ENCODE data around the gene DIP2C. TPM values are rescaled to one million over a fixed set of nuclear protein-coding genes. Genes with fewer than 3 reads are reported as not detected.

Gene DIP2C
- total RNA-seq, 4 donors from 2014 or later, result 8.4 to 22.7 (median 16.8) TPM

DNA sequence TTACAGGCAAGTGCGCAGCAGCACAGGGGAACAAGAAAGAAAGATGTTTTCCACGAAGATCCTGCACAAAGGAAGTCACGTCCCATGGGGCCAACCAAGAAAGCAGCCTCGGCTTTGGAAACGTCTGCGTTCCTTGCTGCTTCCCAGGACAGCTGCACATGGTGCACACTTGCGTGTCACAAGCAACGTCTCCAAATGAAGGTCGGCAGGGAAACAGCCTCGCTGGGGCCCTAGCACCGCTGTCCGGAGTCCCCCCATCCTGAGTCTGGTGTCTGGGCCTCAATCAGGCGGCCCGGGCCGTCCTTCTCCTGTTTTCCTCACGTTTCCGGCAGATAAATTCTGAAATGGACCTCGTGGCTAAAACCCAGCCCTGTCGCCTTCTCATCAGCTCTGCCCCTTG lies 206.2 kb downstream of the DIP2C start:
- Histone ChIP-seq H3K27me3 (no peaks in the 10 kb centered on the region), H3K27ac (peak overlapping the region in 1 of 4 donors; percentile 80), H3K36me3 (no peaks in the 10 kb centered on the region), H3K4me3 (no peak overlapping the region), H3K9me3 (no peaks in the 10 kb centered on the region), H3K4me1 (no peaks in the 10 kb centered on the region)
- DNase-seq, result peak in 1 of 3 donors; percentile 40
- TF ChIP-seq, protein P1, sequence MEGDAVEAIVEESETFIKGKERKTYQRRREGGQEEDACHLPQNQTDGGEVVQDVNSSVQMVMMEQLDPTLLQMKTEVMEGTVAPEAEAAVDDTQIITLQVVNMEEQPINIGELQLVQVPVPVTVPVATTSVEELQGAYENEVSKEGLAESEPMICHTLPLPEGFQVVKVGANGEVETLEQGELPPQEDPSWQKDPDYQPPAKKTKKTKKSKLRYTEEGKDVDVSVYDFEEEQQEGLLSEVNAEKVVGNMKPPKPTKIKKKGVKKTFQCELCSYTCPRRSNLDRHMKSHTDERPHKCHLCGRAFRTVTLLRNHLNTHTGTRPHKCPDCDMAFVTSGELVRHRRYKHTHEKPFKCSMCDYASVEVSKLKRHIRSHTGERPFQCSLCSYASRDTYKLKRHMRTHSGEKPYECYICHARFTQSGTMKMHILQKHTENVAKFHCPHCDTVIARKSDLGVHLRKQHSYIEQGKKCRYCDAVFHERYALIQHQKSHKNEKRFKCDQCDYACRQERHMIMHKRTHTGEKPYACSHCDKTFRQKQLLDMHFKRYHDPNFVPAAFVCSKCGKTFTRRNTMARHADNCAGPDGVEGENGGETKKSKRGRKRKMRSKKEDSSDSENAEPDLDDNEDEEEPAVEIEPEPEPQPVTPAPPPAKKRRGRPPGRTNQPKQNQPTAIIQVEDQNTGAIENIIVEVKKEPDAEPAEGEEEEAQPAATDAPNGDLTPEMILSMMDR (IDR thresholded peaks at IDR 0.05), result no peak
- no peak for TF ChIP-seq POLR2A (IDR thresholded peaks at IDR 0.05)

DNA sequence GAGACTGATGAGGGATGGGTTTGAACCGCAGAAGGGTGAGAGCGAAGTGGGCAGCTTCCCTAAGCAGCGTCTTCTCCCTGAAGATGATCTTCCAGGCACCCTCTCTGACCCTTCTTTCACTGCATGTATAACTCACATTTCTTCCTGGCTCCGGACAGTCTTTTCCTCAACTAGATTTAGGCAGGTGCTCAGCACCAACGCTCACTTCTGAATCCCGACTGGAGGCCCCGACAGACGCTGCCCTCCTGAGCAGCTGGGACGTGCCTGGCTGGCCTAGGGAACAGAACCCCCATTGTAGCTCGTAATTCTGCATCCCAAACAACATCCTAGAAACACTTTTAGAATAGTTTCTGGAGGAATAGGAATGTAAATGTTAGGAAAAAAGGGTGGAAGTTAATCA lies 206.6 kb downstream of the DIP2C start:
- H3K9me3 ChIP-seq, result no peaks in the 10 kb centered on the region
- no peaks in the 10 kb centered on the region for H3K4me1 ChIP-seq
- no peak overlapping the region for H3K4me3 ChIP-seq
- no peak for TF ChIP-seq POLR2A (IDR thresholded peaks at IDR 0.05)
- TF ChIP-seq, protein P1 (IDR thresholded peaks at IDR 0.05), result no peak
- H3K27ac ChIP-seq, result no peak overlapping the region
- no peak for DNase-seq
- no peaks in the 10 kb centered on the region for H3K36me3 ChIP-seq
- H3K27me3 ChIP-seq, result no peaks in the 10 kb centered on the region

DNA sequence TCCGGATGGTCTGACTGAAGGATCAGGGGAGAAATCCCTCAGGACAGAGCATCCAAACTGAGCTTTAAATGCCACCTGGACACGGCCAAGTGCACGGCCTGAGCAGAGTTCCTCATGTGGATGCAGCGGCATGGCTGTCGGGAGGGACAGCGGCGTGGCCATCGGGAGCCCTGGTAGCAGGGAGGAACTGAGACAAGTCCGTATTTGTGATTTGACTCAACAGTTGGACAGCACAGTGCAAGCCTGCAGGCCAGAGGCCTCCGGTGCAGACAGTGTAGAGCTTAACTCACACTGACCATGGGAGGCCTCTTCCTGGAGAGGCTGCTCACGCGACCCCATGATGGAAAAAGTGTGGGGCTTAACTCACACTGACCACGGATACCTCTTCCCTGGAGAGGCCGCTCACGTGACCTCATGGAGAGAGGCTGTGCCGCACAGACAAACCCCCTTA lies 207.4 kb downstream of the DIP2C start:
- DNase-seq, result peak in 1 of 3 donors; percentile 39

DNA sequence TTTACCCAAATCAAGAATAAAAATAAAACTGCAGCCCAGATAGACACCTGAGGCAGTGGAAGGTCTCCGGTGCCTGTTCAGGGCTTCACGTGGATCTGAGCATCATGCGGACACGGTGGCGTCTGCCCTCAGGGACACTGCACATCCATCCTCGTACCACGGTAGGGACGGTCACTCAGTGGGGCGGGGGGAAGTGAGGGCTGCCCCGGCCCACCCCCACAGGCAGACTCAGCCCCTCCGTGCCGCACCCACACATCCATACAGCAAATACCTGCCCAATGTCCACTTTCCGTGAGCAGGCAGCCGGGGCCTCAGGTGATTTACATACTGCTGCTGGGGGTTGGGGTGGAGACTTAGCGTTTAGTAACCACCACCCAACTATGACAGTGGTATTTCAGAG lies 207.8 kb downstream of the DIP2C start:
- no peak for TF ChIP-seq POLR2A (IDR thresholded peaks at IDR 0.05)
- TF ChIP-seq, protein P1 (IDR thresholded peaks at IDR 0.05), result no peak
- Histone ChIP-seq H3K4me1 (no peaks in the 10 kb centered on the region), H3K27me3 (no peaks in the 10 kb centered on the region), H3K9me3 (no peaks in the 10 kb centered on the region), H3K27ac (peak overlapping the region in 1 of 4 donors; percentile 6), H3K4me3 (no peak overlapping the region), H3K36me3 (no peaks in the 10 kb centered on the region)
- DNase-seq, result peak in 1 of 3 donors; percentile 31

More for the DNA sequence above, 207.4 kb downstream of the DIP2C start:
- no peak for TF ChIP-seq POLR2A (IDR thresholded peaks at IDR 0.05)
- TF ChIP-seq, protein P1 (IDR thresholded peaks at IDR 0.05), result no peak
- Histone ChIP-seq H3K4me3 (no peak overlapping the region), H3K9me3 (no peaks in the 10 kb centered on the region), H3K4me1 (no peaks in the 10 kb centered on the region), H3K36me3 (no peaks in the 10 kb centered on the region), H3K27ac (peak overlapping the region in 1 of 4 donors; percentile 6), H3K27me3 (no peaks in the 10 kb centered on the region)

DNA sequence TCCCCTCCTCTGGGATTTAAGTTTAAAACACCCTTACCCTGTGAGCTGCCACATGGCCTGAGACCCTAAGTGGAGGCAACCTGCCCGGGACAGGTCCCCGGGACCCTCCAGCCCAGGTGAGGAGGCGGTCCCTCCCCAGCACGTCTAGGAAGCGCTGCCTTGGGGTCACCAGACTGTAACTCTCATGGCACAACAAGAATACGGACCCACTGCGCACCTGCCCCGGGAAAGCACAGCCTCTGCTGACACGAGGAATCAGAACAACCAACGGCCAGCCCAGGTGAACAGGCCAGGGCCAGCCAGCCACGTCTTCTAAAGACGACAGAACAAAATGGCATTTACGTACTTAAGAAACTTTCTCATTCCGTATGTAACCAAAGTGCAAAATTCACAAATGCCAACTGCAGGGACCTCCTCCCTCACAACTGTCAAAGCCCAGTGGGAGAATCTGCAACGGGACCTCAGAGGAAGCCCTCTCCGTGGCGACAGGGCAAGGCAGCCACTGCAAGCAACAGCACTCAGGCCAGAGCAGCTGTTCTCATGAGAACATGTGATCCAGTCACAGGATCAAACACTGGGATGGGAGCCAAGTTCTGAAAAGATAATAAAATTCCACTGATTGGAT lies 208.4 kb downstream of the DIP2C start:
- no peaks in the 10 kb centered on the region for H3K27me3 ChIP-seq
- H3K36me3 ChIP-seq, result no peaks in the 10 kb centered on the region
- peak in 1 of 3 donors; percentile 45 for DNase-seq
- no peak overlapping the region for H3K27ac ChIP-seq
- no peaks in the 10 kb centered on the region for H3K9me3 ChIP-seq
- TF ChIP-seq, protein P1 (IDR thresholded peaks at IDR 0.05), result no peak
- no peak for TF ChIP-seq POLR2A (IDR thresholded peaks at IDR 0.05)
- H3K4me1 ChIP-seq, result no peaks in the 10 kb centered on the region
- no peak overlapping the region for H3K4me3 ChIP-seq
